ENCODE results near the gene CCDC91.

DNA sequence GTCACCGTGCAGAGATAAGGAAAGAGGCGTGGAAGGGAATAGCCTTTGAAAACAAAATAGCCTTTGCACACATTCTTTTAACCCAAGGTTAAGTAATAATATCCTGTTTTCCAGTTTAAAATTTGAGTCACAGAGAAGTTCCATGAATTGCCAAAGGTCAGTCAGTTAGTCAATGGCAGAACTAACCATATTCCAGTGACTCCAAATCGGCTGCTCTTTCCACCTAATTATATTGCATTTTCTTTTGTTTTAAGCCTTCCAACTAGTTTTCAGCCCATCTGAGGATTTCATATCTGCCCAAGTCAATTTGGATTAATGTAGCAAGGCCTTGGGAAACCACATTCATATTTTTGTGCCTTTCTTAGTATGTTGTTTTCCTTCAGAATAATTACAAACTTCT, 373.0 kb downstream of the CCDC91 start:
- TF ChIP-seq, protein P1, sequence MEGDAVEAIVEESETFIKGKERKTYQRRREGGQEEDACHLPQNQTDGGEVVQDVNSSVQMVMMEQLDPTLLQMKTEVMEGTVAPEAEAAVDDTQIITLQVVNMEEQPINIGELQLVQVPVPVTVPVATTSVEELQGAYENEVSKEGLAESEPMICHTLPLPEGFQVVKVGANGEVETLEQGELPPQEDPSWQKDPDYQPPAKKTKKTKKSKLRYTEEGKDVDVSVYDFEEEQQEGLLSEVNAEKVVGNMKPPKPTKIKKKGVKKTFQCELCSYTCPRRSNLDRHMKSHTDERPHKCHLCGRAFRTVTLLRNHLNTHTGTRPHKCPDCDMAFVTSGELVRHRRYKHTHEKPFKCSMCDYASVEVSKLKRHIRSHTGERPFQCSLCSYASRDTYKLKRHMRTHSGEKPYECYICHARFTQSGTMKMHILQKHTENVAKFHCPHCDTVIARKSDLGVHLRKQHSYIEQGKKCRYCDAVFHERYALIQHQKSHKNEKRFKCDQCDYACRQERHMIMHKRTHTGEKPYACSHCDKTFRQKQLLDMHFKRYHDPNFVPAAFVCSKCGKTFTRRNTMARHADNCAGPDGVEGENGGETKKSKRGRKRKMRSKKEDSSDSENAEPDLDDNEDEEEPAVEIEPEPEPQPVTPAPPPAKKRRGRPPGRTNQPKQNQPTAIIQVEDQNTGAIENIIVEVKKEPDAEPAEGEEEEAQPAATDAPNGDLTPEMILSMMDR (IDR thresholded peaks at IDR 0.05): no peak
- TF ChIP-seq POLR2A (IDR thresholded peaks at IDR 0.05) (no peak), EP300 (IDR thresholded peaks at IDR 0.05) (no peak), POLR2AphosphoS5 (IDR thresholded peaks at IDR 0.05) (no peak)
